Measurements from ENCODE around the gene PIP5K1B. TPM values are rescaled to one million over a fixed set of nuclear protein-coding genes. Genes with fewer than 3 reads are reported as not detected.

Gene PIP5K1B
- polyA plus RNA-seq, 10 donors = 1.1 to 2.2 (median 1.5) TPM

DNA sequence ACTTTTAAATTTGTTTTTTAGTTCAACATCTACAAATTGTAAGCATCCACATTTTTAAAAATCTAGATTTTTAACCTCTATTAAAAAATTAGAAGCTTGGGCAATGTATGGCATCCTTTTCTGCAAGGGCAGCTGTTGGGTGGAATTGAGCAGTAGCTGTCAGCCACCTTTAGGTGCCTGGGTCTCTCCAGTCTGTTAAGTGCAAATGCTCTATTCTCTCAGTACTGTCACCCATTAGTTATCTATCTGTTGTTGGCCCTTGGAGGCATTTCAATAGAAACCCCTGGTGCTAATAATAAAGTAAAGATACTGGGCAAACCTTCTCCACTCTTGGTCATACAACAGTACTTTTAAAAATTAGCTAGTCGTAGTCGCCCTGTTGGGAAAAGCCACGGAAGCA, 63.6 kb downstream of the PIP5K1B start:
- DNase-seq = no peak

DNA sequence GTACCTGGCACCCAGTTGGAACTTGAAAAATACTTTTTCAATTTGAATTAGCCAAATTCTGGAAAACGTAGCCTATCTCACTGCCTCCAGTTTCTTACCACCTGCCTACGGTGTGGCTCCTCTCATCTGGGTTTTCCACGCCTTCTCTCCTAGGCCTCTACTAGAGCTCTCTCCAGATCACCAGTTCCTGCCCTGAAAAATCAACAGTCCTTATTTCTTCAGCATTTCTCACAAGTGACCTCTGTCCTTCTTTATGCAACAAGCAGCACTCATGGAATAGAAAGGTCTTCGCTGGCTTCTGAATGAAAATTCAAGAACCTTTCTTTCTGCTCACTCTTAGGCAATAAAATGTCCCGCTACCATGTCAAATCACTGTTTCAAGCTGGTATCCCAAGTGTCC, 64.8 kb downstream of the PIP5K1B start:
- DNase-seq = no peak

DNA sequence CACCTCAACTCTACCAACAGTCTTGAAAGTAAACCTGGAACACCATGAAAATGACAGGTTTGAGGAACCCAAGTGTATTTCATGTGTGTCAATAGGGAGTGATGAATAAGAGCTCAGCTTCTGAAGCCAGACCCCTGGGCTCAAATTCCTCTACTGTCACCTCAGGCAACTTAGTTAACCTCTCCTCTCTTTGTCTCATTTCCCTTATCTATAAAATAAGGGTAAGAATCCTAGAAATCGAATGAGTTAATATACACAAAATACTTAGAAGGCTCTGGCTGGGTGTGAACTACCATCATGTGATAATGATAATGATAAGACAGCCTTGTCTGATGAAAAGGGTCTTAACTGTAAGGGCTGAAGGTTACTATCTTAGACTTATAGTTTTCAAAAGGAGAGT, 66.3 kb downstream of the PIP5K1B start:
- DNase-seq = no peak

DNA sequence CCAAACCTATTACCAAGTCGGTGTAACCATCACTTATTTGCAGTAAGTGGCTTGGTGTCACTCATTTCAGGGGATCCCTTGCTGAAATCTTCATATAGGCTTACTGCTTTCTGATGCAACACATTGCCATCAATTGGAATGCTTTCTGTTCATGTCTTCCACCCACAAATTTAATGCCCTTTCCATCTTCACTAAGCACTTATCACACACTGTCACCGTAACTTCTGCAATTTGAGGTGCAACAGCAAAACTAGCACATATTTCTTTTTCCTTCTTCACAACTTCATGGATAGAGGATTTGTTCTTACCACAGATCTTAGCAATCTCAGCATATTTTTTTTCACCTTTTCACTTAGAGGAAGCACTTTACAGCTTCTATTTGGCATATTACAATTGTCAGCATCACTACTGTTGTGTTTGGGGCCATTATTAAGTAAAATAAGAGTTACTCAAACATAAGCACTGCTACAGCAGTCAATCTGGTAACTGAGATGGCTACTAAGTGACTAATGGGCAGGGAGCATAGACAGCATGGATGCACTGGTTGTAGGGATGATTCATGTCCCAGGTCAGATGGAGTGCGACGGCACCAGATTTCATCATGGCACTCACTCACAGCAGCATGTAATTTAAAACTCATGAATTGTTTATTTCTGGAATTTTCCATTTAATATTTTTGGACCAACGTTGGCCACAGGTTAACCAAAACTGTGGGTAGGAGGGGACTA, 70.1 kb downstream of the PIP5K1B start:
- DNase-seq = no peak

DNA sequence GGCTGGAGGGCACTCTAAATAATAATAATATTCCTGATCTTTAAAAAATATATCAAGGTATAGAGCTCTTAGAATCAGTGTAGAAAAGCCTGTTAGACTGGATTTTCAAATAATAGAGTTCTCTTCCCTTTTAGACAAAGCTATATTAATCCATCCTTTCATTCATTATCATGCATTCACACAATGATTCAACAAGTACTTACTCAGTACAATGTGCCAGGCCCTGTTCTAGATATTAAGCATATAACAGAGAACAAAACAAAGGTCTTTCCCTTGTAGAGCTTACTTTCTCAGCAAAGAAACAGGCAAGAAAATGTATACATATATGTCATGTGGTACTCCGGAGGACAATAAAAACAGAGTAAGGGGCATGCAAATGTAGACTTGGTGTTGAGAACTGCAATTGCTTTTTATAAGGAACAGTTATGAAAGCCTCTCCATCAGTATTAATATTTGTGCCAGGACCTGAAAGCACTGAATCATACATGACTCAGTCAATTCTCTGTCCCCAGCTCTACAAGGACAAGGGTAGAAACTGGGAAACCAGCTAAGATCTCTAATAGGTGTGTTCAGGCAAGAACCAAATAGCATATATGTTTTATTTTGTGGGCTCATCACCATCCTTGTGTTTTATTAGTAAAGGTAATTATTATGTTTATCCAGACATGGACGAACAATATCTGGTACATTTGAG, 72.2 kb downstream of the PIP5K1B start:
- DNase-seq = no peak

DNA sequence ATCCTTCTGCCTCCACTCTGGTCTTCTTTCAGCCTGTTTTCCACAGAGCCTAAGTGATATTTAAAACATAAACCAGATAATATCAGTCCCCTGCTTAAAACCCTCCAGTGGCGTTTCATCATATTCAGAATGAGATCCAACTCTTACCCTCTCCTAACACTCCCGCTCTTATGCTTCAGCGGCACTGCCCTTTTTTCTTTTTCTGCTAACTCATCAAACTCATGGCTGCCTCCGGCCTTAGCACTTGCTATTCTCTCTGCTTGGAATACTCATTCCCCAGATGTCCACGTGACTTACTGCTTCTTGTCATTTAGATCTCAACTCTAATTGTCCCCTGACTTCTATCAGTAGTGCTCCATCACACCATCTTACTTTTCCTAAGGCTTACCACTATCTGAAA, 73.6 kb downstream of the PIP5K1B start:
- peak in 1 of 3 donors; percentile 5 for DNase-seq

DNA sequence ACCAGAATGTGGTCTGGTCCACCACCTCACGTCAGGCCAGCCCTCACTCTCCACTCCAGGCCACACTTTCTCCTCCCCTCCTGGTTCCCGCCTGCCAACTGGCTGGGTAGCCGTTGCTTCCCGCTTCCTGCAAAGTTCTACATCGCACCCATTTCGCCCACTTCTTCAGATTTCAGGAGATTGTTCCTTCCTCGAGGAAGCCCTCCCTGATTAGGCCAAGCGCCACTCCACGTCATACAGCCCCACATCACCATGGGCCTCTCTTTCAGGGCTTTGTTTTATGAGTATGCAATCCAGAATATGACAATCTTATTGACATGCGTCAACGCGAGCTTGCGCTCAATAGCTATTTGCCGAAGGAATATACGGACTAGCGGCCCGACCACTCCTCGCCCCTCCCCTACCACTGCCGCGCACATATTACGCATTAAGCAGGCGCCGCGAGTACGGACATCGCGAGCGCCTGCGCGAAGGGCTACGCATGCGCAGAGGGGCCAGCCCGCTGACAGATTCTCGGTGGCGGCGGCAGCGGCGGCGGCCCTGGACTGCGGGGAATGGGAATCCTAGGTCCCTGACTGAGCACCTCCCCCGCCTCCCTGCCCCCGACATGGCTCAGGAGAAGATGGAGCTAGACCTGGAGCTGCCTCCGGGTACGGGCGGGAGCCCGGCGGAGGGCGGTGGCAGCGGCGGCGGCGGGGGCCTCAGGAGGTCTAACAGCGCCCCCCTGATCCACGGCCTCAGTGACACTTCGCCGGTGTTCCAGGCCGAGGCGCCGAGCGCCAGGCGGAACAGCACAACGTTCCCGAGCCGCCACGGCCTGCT, 74.7 kb downstream of the PIP5K1B start:
- DNase-seq = peak; percentile 94 to 98 (median 97)

DNA sequence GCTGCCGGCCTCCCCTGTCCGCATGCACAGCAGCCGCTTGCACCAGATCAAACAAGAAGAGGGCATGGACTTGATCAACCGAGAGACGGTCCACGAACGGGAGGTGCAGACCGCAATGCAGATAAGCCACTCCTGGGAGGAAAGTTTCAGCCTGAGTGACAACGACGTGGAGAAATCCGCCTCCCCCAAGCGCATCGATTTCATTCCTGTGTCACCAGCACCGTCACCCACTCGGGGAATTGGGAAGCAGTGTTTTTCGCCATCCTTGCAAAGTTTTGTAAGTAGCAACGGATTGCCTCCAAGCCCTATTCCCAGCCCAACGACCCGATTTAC, 75.3 kb downstream of the PIP5K1B start:
- DNase-seq = no peak

DNA sequence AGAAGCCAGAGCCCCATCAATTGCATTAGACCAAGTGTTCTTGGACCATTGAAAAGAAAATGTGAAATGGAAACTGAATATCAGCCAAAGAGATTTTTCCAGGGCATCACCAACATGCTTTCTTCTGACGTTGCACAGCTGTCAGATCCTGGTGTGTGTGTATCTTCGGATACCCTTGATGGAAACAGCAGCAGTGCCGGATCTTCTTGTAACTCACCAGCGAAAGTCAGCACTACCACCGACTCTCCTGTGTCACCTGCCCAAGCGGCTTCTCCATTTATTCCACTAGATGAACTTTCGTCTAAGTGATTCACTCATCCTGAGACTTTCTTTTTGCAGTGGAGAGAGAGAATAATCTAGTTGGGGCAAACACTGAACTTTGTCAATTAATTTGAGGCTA, 75.7 kb downstream of the PIP5K1B start:
- DNase-seq = no peak

DNA sequence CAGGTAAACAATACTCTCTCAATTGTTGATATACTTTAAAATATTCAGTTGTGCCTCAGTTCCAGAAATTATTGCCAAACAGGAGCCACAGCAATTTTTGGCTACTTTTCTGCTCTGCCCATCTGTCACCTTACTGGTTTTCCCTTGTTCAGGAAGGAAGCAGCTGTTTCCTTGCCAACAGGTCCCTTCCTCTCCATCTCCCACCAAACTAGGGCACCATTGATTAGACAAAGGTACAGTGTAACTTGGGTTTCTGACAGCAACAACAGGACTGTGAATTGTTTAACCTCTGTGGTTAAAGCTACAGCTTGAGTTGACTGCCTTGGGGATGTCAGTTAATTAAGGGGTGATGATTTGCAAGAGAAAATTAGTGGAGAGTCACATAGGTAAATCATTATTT, 76.9 kb downstream of the PIP5K1B start:
- DNase-seq = no peak

DNA sequence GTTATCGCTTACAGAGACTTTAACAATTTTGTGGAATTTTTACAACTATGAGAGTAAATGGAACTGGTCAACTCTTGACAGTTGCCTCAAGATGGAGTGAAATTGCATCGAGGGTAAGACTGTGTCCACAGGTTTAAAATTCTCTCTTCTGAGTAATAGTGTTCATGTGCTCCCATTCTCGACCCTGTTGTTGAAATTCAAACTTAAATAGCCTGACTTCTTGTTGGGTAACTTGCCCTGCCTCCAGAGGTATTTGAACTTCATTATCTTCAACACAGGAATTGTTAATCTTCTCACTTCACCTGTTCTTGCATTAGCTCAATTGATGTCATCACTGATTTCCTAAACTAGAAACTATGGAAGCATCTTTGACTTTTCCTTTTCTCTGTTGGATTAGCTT, 77.5 kb downstream of the PIP5K1B start:
- no peak for DNase-seq

DNA sequence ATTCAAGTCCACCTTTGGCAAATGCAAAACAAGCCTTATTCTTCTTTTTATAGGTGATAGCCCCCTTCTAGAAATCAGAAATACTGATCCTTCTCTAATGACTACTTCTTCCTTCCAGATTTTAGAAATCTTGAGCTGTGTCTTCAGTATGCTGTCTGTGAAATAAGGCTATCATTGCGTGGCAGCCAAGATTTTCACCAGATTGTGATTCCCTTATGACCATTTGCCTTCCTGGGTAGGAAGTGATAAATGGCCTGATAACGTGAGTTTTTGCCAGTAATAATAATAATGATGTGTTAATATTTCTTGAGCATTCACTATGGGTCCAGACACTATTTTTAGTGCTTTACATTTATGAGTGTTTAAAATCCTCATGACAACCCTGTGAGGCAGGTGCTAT, 80.9 kb downstream of the PIP5K1B start:
- DNase-seq = no peak

DNA sequence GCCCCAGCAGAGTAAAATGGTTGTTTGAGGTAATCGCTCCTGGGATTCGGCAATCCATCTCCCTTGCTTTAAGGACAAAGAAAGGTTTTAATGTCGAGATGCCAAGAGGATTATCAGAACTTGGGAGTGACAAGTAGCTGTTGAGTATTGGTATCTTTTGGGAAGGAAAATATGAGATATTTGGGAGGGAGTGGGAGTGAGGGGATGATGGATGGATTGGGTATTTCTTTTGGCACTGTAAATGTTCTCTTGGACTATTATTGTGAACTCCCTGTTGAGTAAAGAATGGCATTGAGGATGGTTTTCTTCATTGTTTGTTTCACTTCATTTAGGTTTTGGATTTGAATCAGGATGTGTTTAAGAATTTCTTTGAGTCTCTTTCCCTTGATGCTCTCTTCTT, 86.1 kb downstream of the PIP5K1B start:
- no peak for DNase-seq

DNA sequence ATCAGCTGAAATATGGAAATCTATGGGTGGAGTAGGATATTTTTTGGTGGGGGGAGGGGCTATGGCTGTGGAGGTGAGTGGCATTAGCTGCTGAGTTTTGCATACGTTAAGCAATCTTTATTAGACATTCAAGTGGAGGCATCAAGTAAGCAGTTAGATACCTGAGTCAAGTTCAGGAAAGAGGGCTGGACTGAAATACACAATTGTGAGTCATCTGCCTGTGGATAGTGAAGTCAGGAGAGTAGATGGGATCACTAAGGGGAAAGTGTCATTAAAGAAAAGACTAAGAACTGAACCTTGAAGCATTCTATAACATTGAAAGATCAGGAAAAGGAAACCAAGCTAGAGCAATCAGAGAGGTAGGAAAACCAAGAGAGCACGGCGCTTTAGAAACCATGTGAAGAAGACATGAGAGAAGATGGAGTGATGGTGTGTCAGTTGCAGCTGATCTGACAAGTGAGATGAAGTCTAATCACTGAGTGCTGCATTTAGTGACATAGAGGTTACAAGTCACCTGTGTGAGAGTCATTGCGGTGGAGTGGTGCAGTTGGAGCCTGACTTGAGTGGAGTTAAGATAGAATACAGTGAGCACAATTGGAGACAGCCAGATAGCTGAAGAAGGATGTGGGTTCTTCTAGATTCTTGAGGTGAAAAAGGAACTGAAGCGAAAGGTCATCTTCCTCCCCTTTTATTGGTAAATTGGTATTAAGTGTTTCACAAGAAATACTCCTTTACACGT, 88.7 kb downstream of the PIP5K1B start:
- DNase-seq = no peak

DNA sequence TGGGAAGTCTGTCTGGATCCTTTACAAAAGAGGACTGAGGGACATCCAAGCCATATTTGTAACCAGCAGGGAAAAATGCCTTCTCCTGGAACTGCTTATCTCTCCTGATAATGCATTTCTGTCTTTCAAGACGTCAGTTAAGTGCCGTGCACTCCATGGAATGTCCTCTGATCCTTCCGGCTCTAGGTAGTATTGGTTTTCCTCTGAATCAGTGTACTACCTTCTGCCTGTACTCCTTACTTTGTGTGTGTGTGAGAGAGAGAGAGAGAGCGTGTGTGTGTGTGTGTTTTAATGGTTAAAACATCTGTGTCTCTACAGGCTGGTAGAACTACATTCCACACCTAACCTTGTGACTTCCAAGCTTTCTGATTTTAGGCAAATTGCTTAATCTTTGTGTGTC, 89.9 kb downstream of the PIP5K1B start:
- no peak for DNase-seq

DNA sequence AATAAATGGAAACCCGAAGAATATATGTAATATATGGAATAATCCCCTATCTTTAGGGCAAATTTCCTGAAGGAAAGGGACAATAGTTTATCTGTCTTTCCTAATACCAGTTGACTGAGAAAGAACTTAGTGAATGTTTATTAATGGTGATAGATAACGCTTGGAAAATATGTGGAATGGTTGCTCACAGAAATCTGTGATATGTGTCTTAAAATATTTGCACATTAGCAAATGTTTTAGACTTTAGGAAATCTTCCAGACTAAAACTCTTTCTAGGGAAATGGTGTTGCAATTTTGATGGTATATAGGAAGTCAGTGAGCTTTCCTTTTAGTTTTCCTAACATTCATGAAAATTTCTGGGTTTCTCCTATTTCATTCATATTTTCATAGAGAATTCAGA, 90.4 kb downstream of the PIP5K1B start:
- DNase-seq = no peak

DNA sequence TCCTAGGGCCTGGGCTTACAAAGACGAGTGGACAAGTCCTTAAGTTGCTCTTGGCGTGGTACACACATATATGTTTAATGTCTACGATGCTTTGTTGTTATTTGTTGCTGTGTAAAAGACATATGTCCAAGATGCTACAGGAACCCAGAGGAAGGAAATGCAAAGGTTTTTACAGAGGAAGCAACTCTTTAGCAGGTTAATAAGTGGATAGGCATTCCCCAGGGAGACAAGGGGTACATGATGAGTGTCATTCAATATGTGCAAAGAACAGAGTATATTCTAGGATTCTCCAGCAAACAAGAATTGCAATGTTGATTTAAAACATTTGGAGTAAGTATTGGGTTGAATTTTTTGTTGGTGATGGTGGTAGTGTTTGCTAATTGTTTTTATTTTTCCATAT, 92.1 kb downstream of the PIP5K1B start:
- DNase-seq = no peak

DNA sequence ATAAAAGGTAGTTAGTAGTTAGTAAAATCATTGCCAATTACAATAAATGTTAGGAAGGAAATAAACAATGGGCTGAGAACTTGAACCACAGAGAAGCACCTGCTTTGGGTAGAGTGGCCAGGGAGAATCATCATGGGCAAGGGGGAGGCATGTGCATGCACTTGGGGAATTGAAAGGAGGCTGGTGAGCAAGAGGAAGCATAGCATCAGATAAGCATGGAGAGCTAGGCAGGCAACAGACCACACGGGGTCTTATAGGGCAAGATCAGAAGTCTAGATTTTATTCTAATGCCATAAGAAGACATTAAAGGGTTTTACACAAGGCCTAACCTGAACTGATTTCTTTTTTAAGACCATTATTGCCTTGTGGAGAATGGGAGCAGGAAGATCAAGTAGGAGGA, 93.4 kb downstream of the PIP5K1B start:
- no peak for DNase-seq

DNA sequence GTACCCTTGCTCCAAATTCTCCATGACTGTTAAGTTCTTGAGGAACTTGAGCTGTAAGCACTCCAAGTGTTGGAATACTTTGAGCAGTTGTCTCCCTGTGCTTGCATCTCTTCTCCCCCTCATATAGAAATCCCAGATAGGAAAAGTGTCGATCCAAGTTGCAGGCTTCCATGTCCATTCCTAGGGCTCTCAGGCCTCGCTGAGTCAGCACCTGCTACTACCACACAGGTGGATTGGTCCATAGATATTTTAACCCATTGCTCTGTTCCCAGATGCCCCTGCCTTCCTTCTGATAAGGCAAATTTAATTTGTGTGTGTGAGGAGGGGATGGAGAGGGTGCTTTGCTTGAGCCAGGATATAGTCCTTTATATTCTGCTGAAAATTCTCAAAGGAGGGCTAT, 95.8 kb downstream of the PIP5K1B start:
- DNase-seq = no peak

DNA sequence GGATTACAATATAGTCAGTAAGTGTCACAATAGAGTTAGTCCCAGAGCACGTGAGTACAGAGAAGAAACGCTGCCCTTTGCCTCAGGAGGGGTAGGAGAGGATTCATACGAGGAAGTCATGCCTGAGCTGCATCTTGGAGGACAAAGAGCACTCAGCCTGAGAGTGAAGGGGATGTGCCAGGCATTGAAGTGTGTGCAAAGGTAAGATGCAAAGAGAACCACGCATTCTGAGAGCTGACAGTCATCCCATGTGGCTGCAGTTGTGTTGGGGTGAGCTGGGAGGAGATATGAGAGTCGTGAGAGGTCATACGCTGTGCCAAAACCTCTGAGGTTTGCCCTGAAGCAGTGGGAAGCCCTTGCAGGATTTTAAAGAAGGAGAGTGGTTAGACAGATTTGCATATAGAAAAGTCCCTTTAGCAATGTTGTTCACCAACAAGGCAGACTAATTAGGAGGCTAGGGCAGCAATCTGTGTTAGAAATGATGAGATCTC, 97.5 kb downstream of the PIP5K1B start:
- no peak for DNase-seq

DNA sequence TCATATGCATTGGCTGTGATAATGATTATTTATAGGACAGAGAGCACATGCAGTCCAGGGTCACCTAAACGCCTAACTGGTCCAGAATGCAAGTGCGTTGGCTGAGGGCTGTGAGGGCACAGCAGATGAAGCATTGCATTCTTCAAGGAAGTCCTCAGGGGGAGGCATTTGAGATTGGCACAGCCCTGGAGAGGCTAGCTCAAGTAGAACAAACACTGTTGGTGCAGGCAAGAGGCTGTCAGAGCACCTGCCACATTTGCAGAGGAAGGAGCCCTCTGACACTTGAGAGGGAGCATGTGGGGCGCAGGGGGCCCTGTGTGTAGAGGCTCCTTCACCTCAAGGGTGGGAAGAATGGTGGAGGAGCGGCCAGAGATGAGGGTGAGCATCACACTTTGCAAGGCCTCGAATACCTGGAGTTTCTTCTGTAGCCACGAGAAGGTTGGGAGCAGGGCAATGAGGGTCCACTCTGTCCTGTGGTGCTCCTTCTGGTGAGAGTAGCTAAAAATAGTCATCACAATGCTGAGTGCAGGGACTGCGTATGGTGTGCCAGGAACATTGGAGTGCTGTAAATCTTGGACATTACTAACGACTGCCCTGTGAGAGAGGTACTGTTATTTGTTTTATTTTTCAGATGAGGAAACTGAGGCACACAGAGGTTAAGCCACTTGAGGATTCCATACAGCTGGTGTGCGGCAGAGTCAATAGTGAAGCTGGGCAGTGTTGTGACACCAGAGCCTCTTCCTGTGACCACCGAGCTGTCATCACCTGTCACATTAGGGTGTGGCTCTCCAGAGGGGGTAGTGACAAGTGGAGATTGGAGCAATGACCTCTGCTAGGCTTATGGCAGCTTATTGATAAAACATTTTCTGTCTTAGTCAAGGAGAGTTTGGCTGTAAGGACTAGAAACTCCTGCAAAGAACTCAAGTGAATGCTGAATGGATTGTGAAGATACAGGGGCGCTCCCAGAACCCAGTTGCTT, 100.2 kb downstream of the PIP5K1B start:
- no peak for DNase-seq

Data from muscle of back (tissue), 11 donors.